DOHH2 (cell line): ENCODE measurements around the gene NPHP3.

ENCODE experiments used
- H3F3A ChIP-seq: fragments of 200-600 bp; sonication (generic), shearing (Covaris generic); 2 replicates; pipeline ENCODE4 v1.6.0; 2016; ENCODE audit warnings: antibody characterized with exemption, mild to moderate bottlenecking; ENCODE audit not compliant: control insufficient read depth, insufficient read depth
- H3K27ac ChIP-seq: fragments of 200-600 bp; sonication (generic); 2 replicates; pipeline ENCODE4 v1.5.1; 2014; ENCODE audit warnings: low read depth, mild to moderate bottlenecking, low read length, moderate library complexity
- H3K27me3 ChIP-seq: fragments of 200-600 bp; sonication (generic); 2 replicates; pipeline ENCODE4 v1.6.1; 2014; ENCODE audit warnings: mild to moderate bottlenecking, low read length, mixed read lengths; ENCODE audit not compliant: control insufficient read depth
- H3K36me3 ChIP-seq: fragments of 200-600 bp; sonication (generic); 2 replicates; pipeline ENCODE4 v1.6.1; 2014; ENCODE audit warnings: mild to moderate bottlenecking, low read length, moderate library complexity, mixed read lengths; ENCODE audit not compliant: control insufficient read depth
- H3K4me1 ChIP-seq: fragments of 200-600 bp; sonication (generic); 2 replicates; pipeline ENCODE4 v1.6.1; 2014; ENCODE audit warnings: mild to moderate bottlenecking, low read length, mixed read lengths; ENCODE audit not compliant: control insufficient read depth
- H3K4me2 ChIP-seq: fragments of 200-600 bp; sonication (generic); 2 replicates; pipeline ENCODE4 v1.6.0; 2014; ENCODE audit warnings: mild to moderate bottlenecking, low read length, moderate library complexity
- H3K4me3 ChIP-seq: fragments of 200-600 bp; sonication (generic); 2 replicates; pipeline ENCODE4 v1.5.1; 2014; ENCODE audit warnings: mild to moderate bottlenecking, low read length, mixed read lengths
- H3K79me2 ChIP-seq: fragments of 200-600 bp; sonication (generic); 2 replicates; pipeline ENCODE4 v1.6.1; 2014; ENCODE audit warnings: mild to moderate bottlenecking, low read length, mixed read lengths; ENCODE audit not compliant: control insufficient read depth
- H3K9me2 ChIP-seq: fragments of 200-600 bp; sonication (generic); replicated peaks from 2 replicates; pipeline ENCODE4 v1.6.1; 2014; ENCODE audit warnings: mild to moderate bottlenecking, low read length, mixed read lengths; ENCODE audit not compliant: control insufficient read depth
- H3K9me3 ChIP-seq: fragments of 200-600 bp; sonication (generic); 2 replicates; pipeline ENCODE4 v1.6.1; 2014; ENCODE audit warnings: antibody characterized with exemption, low read length, mixed read lengths; ENCODE audit not compliant: control insufficient read depth, insufficient read depth
- H4K20me1 ChIP-seq: fragments of 200-600 bp; sonication (generic); 2 replicates; pipeline ENCODE4 v1.6.0; 2014; ENCODE audit warnings: low read depth, mild to moderate bottlenecking, antibody characterized with exemption, low read length, moderate library complexity; ENCODE audit not compliant: control insufficient read depth, insufficient read depth
- EZH2phosphoT487 ChIP-seq: fragments of 200-600 bp; sonication (generic); IDR thresholded peaks from 2 replicates; pipeline ENCODE4 v1.6.1; 2017; ENCODE audit warnings: borderline replicate concordance, mild to moderate bottlenecking, antibody characterized with exemption, low read length, moderate library complexity, mixed read lengths
- TF ChIP-seq, protein P1 (sequence below): fragments of 200-600 bp; sonication (generic); IDR thresholded peaks from one replicate; pipeline ENCODE4 v1.5.1; 2014; ENCODE audit warnings: antibody characterized with exemption, mild to moderate bottlenecking, low read depth, low read length; ENCODE audit not compliant: poor library complexity, severe bottlenecking

NPHP3 gene

DNA sequence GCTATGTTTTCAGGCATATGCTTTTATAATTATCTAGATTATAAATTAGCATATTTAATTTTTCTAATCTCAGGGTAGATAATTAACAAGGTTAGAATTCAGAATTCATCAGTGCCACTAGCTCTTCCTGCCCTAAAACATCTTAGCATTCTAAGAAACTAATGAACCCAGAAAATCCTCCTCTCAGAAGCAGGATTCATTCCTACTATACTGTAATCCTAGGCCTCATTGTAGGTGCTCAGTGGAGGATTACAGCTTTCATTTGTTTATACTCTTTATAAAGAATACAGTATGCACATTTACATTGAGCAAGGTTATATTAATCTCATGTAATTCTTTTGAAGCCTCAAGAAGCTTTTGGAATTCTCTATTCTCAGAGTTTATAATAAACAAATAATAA is 83.5 kb downstream of the NPHP3 start:
- Histone ChIP-seq H3K36me3 (peaks cover 14% of the 10 kb centered on the region), H3K9me3 (no peaks in the 10 kb centered on the region), H3K9me2 (no peaks in the 10 kb centered on the region), H3K27ac (no peak overlapping the region), H4K20me1 (no peaks in the 10 kb centered on the region), H3K4me1 (peaks cover 7% of the 10 kb centered on the region), H3K27me3 (no peaks in the 10 kb centered on the region), H3K4me2 (no peak overlapping the region), H3K79me2 (no peaks in the 10 kb centered on the region), H3K4me3 (no peak overlapping the region), H3F3A (0 out of 2 replicates have a peak, but pooled peaks cover 2% of the 10 kb centered on the region)
- TF ChIP-seq, protein P1, sequence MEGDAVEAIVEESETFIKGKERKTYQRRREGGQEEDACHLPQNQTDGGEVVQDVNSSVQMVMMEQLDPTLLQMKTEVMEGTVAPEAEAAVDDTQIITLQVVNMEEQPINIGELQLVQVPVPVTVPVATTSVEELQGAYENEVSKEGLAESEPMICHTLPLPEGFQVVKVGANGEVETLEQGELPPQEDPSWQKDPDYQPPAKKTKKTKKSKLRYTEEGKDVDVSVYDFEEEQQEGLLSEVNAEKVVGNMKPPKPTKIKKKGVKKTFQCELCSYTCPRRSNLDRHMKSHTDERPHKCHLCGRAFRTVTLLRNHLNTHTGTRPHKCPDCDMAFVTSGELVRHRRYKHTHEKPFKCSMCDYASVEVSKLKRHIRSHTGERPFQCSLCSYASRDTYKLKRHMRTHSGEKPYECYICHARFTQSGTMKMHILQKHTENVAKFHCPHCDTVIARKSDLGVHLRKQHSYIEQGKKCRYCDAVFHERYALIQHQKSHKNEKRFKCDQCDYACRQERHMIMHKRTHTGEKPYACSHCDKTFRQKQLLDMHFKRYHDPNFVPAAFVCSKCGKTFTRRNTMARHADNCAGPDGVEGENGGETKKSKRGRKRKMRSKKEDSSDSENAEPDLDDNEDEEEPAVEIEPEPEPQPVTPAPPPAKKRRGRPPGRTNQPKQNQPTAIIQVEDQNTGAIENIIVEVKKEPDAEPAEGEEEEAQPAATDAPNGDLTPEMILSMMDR = no peak
- no peak for TF ChIP-seq EZH2phosphoT487

DNA sequence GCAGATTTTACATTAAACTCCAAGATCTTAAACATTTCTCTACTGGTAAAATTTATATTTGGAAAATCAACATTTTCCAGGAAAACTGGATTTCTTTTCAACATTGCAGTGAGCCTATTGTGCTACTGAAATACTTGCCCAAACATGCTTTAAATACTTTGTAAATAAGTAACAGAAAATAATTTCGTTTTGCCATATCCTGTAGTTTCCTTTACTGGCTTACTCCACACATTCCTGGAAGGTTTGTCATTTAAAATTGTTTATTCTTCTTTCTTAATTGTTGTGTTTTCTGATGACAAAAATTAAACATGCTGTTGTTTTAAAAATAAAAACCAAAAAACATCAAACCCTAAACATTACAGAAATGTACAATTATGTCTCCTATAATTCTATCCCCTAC is 84.6 kb downstream of the NPHP3 start:
- no peaks in the 10 kb centered on the region for H3K9me3 ChIP-seq
- no peaks in the 10 kb centered on the region for H3K9me2 ChIP-seq
- H3K4me2 ChIP-seq = no peak overlapping the region
- H3K4me3 ChIP-seq = no peak overlapping the region
- H3K36me3 ChIP-seq = peaks cover 14% of the 10 kb centered on the region
- H3K4me1 ChIP-seq = peaks cover 7% of the 10 kb centered on the region
- H3K27ac ChIP-seq = no peak overlapping the region
- no peaks in the 10 kb centered on the region for H3K27me3 ChIP-seq
- no peaks in the 10 kb centered on the region for H4K20me1 ChIP-seq
- no peaks in the 10 kb centered on the region for H3K79me2 ChIP-seq
- TF ChIP-seq, protein P1 = no peak
- 0 out of 2 replicates have a peak, but pooled peaks cover 2% of the 10 kb centered on the region for H3F3A ChIP-seq

DNA sequence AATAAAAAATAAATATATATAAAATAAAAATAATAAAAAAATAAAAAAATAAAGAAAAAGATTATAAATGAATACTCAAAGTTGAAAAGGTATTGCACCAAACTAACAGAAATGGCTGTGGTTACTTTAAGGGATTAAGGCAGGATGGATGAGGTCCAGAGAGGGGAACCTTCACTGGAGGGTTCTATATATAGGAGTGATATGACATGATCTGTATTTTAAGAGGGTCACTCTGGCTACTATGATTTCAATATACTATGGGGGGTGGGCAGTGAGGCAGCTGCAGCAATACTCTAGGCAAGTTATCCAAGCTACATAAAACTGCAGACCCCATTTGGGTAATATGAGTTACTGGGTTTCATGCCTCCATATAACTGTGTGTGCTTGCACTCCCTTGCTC is 87.2 kb downstream of the NPHP3 start:
- no peaks in the 10 kb centered on the region for H3K9me3 ChIP-seq
- no peak for TF ChIP-seq EZH2phosphoT487
- TF ChIP-seq, protein P1 = no peak
- H3K27ac ChIP-seq = no peak overlapping the region
- H3K4me2 ChIP-seq = no peak overlapping the region
- H3K27me3 ChIP-seq = no peaks in the 10 kb centered on the region
- no peaks in the 10 kb centered on the region for H3F3A ChIP-seq
- no peaks in the 10 kb centered on the region for H3K4me1 ChIP-seq
- no peaks in the 10 kb centered on the region for H4K20me1 ChIP-seq
- no peak overlapping the region for H3K4me3 ChIP-seq
- H3K36me3 ChIP-seq = peaks cover 9% of the 10 kb centered on the region
- H3K9me2 ChIP-seq = no peaks in the 10 kb centered on the region
- H3K79me2 ChIP-seq = no peaks in the 10 kb centered on the region
